Vagina (tissue), 2 donors: ENCODE data around the gene CDK5R2.

Experiments used
- POLR2A ChIP-seq, 2 donors: fragments of 450-650 bp; IDR thresholded peaks; one replicate each; pipeline ENCODE4 v1.6.1; 2017; ENCODE audit warnings: antibody characterized with exemption in 2 of 2, mild to moderate bottlenecking in 2 of 2, moderate library complexity in 2 of 2
- TF ChIP-seq, protein P1 (sequence below), 3 experiments: fragments of 450-650 bp in 2 of 3; fragments of 200-600 bp in 1 of 3; sonication (generic) in 1 of 3; IDR thresholded peaks; one replicate each; pipeline ENCODE4 v1.5.1; 2017 to 2019; ENCODE audit warnings: antibody characterized with exemption in 3 of 3, mild to moderate bottlenecking in 2 of 3, moderate library complexity in 2 of 3

DNA sequence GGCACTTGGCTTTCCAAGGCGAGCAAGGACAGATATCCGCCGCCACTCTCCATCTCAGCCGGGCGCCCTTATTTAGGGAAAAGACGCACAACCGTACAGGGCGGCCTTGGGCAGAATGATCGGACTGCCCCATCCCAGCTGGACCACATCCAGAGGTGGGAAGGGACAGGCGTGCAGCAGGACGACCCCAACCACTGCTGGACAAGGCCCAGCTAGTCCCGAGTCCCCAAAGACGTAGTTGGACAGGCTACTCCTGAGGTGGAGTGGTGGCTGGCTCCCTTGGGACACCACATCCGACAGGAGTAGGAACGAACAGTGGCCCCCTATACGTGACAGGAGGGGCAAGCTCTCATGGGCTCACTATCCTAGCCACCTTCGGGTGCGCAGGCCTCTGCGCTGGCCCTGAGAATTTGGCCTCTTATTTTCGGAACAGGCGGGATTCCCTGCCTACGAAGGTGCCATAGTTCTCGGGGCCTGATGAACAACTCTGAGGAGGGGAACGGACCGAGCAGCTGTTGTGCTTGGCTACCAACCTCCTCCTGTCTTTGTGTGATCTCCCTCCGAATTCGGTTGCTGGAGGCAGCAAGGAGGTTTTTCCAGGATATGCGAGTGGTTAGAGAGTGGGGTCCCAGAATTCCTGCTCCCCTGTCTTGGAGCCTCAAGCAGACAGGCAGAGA lies 23.3 kb downstream of the CDK5R2 start:
- TF ChIP-seq, protein P1, sequence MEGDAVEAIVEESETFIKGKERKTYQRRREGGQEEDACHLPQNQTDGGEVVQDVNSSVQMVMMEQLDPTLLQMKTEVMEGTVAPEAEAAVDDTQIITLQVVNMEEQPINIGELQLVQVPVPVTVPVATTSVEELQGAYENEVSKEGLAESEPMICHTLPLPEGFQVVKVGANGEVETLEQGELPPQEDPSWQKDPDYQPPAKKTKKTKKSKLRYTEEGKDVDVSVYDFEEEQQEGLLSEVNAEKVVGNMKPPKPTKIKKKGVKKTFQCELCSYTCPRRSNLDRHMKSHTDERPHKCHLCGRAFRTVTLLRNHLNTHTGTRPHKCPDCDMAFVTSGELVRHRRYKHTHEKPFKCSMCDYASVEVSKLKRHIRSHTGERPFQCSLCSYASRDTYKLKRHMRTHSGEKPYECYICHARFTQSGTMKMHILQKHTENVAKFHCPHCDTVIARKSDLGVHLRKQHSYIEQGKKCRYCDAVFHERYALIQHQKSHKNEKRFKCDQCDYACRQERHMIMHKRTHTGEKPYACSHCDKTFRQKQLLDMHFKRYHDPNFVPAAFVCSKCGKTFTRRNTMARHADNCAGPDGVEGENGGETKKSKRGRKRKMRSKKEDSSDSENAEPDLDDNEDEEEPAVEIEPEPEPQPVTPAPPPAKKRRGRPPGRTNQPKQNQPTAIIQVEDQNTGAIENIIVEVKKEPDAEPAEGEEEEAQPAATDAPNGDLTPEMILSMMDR (IDR thresholded peaks at IDR 0.05): no peak
- no peak for TF ChIP-seq POLR2A (IDR thresholded peaks at IDR 0.05)
